HG03439 (cell line): ENCODE data around the gene B3GNT3.

Source experiments
- ATAC-seq: cut with Tn5 transposase; IDR thresholded peaks from one replicate; pipeline ENCODE4 v1.9.1; 2021; ENCODE audit warnings: mild to moderate bottlenecking, moderate library complexity; ENCODE audit not compliant: unreplicated experiment

Gene B3GNT3

DNA sequence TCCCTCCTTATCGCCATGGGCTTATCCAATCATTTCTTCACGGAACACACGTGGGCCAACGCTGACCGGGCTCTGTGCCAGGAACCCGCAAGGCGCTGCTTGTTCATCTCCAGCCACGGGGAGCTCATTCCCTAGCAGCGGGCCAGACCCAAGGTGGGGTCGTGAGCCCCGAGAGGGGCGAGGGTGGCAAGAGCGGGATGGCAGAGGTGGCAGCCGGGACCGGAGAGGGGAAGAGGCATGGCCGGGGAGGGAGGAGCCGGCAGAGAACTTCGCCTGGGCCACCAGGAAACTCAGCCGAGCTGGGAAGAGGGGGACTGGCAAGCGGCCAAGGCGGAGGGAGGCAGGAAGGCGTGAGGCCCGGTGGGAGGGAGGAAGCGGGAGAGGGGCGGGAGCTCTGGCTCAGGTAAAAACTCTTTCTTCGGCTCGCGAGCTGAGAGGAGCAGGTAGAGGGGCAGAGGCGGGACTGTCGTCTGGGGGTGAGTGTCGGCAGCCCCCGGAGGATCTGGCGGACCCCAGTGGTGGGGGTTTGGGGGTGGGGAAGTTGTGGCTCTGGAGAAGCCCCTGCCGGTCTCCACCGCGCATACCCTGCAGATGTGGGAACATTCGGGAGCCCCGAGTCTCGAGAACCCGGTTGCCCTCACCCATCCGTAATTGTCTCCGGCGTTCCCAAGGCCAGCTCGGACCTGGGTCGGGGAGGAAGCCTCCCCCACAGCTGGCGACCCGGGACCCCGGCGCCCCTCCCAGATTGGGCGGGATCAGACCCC is at the start of gene B3GNT3:
Gene B3GNT3 (plus strand): TSS at position 408 of the 764 bp plus-strand sequence. CDS start 12,670 bp downstream, outside the sequence.
- ATAC-seq: no peak

GRCh38 chr19:17747205-17748098 is 47.5 kb upstream of the B3GNT3 start:
- ATAC-seq: peak; percentile 79

DNA sequence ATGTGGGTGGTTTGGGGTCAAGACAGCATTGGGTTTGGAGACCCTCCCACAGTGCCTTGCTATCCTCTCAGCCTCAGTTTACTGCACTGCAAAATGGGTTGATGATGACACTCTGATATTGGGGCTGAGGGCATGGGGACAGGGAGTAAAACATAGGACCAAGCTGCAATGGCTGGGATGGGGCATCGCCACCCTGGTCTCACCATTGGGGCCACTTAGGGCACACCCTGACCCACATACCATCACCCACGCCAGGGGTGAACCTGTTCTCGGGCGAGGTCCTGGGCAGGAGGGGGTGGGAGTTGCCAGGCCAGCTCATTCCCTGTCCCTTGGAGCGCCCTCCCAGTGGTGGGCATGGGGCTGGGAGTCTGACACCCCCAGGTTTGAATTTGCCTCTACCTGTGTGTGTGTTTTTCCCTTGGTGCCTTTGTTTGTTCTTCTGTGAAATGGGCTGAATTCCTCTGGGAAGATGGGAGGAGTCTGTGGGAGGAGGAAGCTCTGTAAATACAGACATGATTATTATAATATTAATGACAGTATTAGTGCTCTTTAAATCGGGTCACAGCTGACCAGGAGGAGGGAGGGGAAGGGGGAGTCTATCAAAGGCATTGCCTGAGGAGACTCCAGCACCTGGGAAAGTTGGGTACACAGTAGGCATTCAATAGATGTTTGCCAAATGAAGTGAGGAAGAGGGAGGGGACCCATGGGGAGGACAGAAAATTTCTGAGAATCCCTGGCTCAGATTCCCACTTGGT is 45.9 kb upstream of the B3GNT3 start:
- no peak for ATAC-seq

DNA sequence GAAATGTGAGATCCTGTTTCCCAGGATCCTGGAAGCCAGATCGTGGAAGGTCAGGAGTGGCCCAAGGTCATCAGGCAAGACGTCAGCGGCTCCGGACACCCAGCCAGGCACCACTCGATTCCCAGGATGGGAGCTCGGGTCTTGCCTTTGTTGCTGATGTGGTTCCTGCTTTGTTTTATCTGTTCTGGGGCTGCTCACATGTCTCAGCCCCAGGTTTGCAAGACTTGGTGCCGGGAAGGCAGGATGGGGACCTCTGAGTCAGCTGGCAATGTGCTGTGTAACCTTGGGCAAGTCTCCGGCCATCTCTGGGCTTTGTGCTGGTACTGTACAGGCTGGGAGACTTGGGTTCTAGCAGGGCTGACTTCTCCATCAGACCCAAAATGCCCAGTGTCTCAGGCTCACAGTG is 45.0 kb upstream of the B3GNT3 start:
- no peak for ATAC-seq

DNA sequence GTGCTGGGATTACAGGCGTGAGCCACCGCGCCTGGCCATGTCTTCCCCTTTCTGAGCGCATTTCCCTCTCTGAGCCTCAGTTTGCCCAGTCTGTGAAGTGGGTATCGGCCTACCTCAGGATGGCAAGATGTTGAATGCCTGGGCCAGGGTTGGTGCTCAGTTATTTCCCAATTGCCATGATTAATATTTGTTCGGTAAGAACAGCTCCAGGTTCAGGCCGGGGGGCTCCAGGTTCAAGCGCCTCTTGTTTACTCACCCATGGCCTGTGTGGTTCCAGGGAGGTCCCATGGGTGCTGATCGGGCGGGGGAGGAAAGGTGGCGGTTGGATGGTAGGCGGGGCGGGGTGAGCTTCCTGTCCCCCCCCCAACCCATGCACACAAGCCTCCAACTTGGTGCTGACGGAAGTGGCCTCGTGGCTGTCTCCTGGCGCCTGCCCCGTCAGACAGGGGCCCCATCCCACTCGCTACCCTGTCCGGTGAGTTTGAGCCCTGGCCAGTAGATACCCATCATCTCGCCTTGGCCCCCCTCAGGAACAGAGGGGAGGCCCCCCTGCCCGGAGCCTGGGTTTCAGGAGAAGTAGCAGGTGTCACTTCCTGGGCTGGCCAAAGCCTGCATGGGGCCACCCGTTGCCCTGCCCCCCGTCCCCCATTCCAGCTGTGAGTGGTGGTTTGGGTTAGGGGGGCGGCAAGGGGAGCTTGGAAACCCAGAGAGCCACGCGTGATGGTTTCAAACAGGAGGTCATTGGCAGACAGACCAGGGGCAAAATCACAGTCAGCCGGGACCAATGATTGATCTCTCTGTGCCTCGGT is 43.6 kb upstream of the B3GNT3 start, which contains the start of gene FCHO1:
Gene FCHO1 (plus strand): TSS at position 375 of the 809 bp plus-strand sequence. CDS start 3,688 bp downstream, outside the sequence.
- peak; percentile 32 for ATAC-seq

DNA sequence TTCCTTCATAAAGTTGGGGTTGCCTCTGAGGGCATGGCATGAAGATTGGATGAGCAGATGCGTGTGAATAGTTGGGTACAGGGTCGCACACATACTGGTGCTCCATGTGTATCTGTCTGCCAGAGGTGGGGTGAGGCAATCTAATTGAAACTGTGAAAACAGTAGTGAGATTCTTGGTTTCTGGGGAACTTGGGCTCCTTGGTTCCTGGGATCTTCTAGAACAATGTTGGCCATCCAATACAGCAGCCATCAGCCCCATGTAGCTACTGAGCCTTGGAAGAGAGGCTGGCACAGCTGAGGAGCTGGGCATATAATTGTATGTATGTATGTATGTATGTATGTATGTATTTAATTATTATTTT is 43.0 kb upstream of the B3GNT3 start:
- no peak for ATAC-seq

DNA sequence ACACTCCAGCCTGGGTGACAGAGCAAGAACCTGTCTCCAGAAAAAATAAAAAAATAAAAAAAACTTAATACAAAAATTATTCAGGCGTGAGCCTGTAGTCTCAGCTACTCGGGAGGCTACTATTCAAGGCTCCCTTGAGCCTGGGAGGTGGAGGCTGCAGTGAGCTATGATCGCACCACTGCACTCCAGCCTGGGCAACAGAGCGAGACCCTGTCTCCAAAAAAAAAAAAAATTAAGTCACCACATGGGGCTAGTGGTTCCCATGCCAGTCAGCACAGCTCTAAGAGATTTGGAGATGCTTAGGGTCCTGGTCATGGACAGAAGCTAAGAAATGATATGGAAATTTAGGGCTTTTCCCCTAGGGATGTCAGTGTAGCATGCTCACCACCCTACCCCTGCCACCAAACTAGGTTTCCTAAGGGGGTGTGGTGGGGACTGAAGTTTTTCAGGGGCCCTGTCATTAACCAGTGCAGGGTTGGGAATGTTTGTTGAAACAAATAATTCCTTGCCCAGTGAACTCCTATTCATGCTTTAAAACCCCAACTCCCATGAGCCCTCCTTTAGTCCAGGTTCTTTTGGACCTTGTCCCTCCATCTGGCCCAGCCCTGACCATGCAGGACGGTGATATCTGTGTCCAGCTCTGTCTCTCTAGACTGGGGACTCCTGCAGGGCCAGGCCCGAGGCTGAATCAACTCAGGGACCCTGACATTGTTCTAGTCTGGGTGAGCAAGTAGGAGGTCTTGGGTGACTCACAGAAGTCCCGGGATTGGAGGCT is 41.9 kb upstream of the B3GNT3 start:
- ATAC-seq: no peak

DNA sequence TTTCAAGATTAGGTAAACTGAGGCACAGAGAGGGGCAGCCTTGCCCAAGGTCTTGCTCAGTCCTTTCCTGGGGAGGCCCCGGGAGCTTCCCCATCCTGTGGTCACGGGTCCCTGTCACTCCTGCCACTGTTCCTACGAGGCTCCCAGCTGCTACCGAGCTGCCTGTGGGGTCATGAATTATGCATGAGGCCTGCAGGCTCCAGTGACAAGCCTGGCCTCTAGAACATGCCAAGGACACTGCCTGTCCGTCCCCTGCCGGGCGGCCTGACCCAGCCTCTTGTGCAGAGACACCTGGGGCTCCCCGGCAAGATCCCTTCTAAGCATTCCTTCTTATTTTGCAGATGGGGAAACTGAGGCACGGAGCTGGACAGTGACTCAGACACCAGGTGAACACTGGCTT is 41.0 kb upstream of the B3GNT3 start:
- no peak for ATAC-seq

GRCh38 chr19:17754634-17755442 is 40.1 kb upstream of the B3GNT3 start:
- no peak for ATAC-seq

- ATAC-seq: no peak
Measured at GRCh38 chr19:17755443-17755890, 39.5 kb upstream of the B3GNT3 start.

- no peak for ATAC-seq
Measured at GRCh38 chr19:17755977-17756670, 38.8 kb upstream of the B3GNT3 start.

- no peak for ATAC-seq
Measured at GRCh38 chr19:17757125-17757524, 37.8 kb upstream of the B3GNT3 start.

DNA sequence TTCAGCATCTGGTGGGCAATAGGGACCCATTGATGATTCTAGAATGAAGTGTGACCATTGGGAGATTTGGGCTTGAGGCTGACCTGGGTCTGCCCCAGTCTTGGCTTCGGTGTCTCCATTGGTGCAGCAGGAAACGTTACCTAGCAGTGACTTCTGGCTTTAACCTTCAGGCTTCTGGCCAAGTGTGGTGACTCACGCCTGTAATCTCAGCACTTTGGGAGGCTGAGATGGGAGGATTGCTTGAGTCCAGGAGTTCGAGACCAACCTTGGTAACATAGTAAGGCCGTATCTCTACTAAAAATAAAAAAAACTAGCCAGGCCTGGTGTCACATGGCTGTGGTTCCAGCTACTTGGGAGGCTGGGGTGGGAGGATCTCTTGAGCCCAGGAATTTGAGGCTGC is 36.4 kb upstream of the B3GNT3 start:
- ATAC-seq: no peak

- no peak for ATAC-seq
Measured at GRCh38 chr19:17761148-17761547, 33.8 kb upstream of the B3GNT3 start.

DNA sequence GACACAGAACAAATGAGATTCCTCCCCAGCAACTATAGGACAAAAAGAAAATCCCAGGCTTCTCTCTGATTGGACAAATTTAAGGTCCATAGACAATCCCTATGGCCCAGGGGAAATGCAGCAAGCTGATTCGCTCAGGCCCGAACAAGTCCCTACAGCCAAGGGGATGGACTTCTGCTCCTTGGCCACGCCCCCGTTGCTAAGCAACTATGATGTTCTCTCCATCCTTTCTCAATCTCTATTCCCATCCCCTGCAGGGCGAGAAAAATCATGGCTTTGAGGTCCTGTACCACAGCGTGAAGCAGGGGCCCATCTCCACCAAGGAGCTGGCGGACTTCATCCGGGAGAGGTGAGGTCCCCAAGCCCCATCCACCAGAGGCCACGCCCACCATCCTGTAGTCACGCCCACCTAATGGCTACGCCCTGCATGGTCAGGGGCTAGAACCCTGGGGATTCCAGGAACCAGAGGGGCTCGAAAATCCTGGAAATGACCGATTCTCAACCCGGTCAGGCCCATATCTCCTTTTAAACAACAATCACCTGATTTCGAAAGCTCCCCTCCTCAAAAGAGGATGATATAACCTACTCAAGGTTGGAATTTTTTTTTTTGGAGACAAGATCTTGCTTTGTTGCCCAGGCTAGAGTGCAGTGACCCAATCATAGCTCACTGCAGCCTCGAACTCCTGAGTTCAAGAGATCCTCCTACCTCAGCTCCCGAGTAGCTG is 32.3 kb upstream of the B3GNT3 start:
- no peak for ATAC-seq

GRCh38 chr19:17764348-17764747 is 30.6 kb upstream of the B3GNT3 start:
- ATAC-seq: no peak

GRCh38 chr19:17765069-17765618 is 29.8 kb upstream of the B3GNT3 start:
- ATAC-seq: no peak
